ENCODE measurements around the gene CASQ1. TPM values are rescaled to one million over a fixed set of nuclear protein-coding genes. Genes with fewer than 3 reads are reported as not detected.

Gene CASQ1
- total and polyA plus RNA-seq, 2 of the 13 experiments (the other 11 are each of a cell fraction or from before 2014, with no cell fraction given) = 0.09 to 0.20 TPM

DNA sequence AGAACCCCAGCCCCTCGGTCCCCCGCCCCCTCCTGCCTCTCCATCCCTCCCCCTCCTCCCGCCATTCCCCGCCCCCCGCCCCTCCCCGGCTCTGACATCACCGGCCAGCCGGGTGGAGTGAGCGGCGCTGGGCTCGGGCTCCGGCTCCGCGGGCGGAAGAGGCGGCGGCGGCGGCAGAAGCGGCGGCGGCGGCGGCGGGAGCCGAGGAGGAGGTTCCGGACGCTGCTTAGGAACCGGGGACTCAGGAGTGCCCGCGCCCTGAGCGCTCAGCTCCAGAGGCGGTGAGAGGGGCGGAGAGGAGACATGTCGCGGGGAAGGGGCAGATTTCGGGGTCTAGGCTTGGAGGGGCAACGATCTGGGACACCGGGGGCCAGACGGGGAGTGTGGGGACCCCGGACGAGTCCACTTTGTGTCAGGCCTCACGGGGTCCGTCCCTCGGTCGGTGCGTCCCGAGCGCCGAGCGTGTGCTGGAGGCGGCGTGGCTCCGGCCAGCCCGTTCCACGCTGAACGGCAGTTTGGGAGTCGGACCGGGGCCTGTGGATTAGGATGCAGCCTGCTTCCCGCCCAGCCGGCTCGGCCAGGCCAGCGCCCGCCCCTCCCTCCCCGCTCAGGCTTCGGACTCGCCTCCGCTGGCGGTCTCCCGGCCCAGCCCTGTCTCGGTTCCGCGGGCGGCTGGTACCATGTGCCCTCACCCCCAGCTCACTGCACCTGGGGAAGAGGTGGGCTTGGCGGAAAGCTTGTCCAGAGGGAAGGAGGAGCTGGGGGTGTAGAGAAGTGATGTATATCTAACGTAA is 15.1 kb downstream of the CASQ1 start, which contains the start of gene PEA15 (continued):
- no peak for TF ChIP-seq SOX6 (IDR thresholded peaks at IDR 0.05)
- TF ChIP-seq SOX6 (CRISPR knock-in tag; IDR thresholded peaks at IDR 0.05) = no peak
- 0 out of 2 replicates have a peak, but pooled peaks have one; percentile 19 for TF ChIP-seq ZNF274 (CRISPR knock-in tag; IDR thresholded peaks at IDR 0.05)
- no peak for TF ChIP-seq ZBTB39 (CRISPR knock-in tag; IDR thresholded peaks at IDR 0.05)
- TF ChIP-seq ARNTL (CRISPR knock-in tag; IDR thresholded peaks at IDR 0.05) = 0 out of 2 replicates have a peak, but pooled peaks have one; percentile 34
- no peak for TF ChIP-seq LRRFIP1 (CRISPR knock-in tag; conservative IDR thresholded peaks at IDR 0.05)
- 0 out of 2 replicates have a peak, but pooled peaks have one; percentile 5 for TF ChIP-seq HNF4A (CRISPR knock-in tag; IDR thresholded peaks at IDR 0.05)
- no peak for TF ChIP-seq MAZ (IDR thresholded peaks at IDR 0.05; ENCODE audit: borderline replicate concordance, low read depth, low read length)
- TF ChIP-seq MAZ (CRISPR knock-in tag; IDR thresholded peaks at IDR 0.05; ENCODE audit: low read depth) = peak; percentile 35; the same call in 1 of the 2 replicates
- TF ChIP-seq, protein P1, sequence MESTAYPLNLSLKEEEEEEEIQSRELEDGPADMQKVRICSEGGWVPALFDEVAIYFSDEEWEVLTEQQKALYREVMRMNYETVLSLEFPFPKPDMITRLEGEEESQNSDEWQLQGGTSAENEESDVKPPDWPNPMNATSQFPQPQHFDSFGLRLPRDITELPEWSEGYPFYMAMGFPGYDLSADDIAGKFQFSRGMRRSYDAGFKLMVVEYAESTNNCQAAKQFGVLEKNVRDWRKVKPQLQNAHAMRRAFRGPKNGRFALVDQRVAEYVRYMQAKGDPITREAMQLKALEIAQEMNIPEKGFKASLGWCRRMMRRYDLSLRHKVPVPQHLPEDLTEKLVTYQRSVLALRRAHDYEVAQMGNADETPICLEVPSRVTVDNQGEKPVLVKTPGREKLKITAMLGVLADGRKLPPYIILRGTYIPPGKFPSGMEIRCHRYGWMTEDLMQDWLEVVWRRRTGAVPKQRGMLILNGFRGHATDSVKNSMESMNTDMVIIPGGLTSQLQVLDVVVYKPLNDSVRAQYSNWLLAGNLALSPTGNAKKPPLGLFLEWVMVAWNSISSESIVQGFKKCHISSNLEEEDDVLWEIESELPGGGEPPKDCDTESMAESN (CRISPR knock-in tag; conservative IDR thresholded peaks at IDR 0.05) = 0 out of 2 replicates have a peak, but pooled peaks have one; percentile 39
- peak; percentile 49; the same call in 1 of the 2 replicates for TF ChIP-seq HDAC1 (CRISPR knock-in tag; IDR thresholded peaks at IDR 0.05)
- peak; percentile 69 for TF ChIP-seq SAP130 (CRISPR knock-in tag; IDR thresholded peaks at IDR 0.05; ENCODE audit: low read depth)
- TF ChIP-seq FOXC1 (CRISPR knock-in tag; IDR thresholded peaks at IDR 0.05; ENCODE audit: borderline replicate concordance) = peak; percentile 20; the same call in 1 of the 2 replicates
- TF ChIP-seq ZFP36L1 (CRISPR knock-in tag; IDR thresholded peaks at IDR 0.05) = no peak
- no peak for TF ChIP-seq SNAPC2 (CRISPR knock-in tag; IDR thresholded peaks at IDR 0.05)
- TF ChIP-seq ZNF749 (CRISPR knock-in tag; IDR thresholded peaks at IDR 0.05; ENCODE audit: borderline replicate concordance) = no peak
- 0 out of 2 replicates have a peak, but pooled peaks have one; percentile 20 for TF ChIP-seq MTA1 (CRISPR knock-in tag; IDR thresholded peaks at IDR 0.05; ENCODE audit: borderline replicate concordance)
- TF ChIP-seq, protein P2, sequence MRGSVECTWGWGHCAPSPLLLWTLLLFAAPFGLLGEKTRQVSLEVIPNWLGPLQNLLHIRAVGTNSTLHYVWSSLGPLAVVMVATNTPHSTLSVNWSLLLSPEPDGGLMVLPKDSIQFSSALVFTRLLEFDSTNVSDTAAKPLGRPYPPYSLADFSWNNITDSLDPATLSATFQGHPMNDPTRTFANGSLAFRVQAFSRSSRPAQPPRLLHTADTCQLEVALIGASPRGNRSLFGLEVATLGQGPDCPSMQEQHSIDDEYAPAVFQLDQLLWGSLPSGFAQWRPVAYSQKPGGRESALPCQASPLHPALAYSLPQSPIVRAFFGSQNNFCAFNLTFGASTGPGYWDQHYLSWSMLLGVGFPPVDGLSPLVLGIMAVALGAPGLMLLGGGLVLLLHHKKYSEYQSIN (CRISPR knock-in tag; IDR thresholded peaks at IDR 0.05; ENCODE audit: borderline replicate concordance) = no peak
- no peak for TF ChIP-seq ZSCAN22 (CRISPR knock-in tag; IDR thresholded peaks at IDR 0.05)
- TF ChIP-seq KLF11 (CRISPR knock-in tag; IDR thresholded peaks at IDR 0.05) = no peak
- TF ChIP-seq AHR (CRISPR knock-in tag; IDR thresholded peaks at IDR 0.05) = peak; percentile 62; the same call in 1 of the 2 replicates
- TF ChIP-seq HMG20A (CRISPR knock-in tag; IDR thresholded peaks at IDR 0.05; ENCODE audit: borderline replicate concordance) = no peak

Measured in HepG2 (cell line).